ENCODE measurements around the gene IL17RE. TPM values are rescaled to one million over a fixed set of nuclear protein-coding genes. Genes with fewer than 3 reads are reported as not detected.

Gene IL17RE
- total RNA-seq, 8 experiments from 2014 or later: 0.23 to 1.8 (median 0.45) TPM

DNA sequence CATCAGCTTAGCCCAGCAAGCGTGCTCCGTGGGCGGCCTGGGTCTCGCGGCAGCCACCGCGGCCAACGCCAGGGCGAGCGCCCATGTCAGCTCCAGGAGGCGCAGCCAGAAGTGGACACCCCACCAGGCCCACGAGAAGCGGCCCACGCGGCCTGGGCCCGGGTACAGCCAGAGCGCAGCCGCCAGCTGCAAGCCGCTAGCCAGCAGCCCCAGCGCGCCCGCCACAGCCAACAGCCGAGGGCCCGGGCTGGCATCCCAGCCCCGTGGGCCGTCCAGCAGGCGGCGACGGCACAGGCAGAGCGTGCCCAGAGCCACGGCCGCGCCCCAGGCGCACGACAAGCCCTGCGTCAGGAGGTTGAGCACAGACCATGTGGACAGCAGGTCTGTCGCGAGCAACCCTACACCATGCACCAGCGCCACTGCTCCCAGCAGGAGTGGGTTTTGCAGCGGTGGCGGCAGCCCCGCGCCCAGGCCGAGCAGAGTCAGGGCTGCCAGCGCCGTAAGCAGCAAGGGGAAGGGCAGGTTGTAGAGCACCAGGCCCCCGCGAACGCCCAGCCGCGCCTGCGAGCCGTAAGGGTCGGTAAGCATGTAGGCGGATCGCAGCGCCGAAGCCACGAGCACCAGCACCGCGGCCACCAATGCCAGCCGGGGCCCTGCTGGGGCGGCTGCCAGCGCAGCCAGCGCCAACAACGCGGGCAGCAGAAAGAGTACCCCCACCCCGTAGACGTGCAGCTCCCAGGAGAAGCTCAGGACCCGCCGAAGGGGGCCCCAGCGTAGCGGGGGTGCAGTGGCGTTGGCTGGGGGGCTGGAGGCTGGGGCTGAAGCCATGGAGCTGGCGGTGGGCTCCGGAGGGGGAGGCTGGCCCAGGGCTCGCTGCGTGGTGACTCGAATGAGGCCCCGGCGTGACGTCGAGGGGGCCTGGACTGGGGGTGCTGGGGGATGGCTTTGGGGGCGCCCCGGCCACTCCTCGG is 44.7 kb downstream of the IL17RE start:
- Histone ChIP-seq H3K4me3 (peak overlapping the region in 4 of 5 donors; percentile 41 to 55 (median 52)), H3K4me1 (replicated peaks in 1 of 2) (peaks cover 3 to 6% of the 10 kb centered on the region in 2 donors), H3K27ac (no peak overlapping the region)
- 1 to 95% methylated on average over 16 to 18 of the region's 86 CpGs; no CpG with 5 or more reads in 8 of the 10 experiments for WGBS, 10 experiments
- in situ Hi-C loops (cut with MboI; ENCODE audit: low pct_unique_long_range_greater_than_20kb in 2 of 9, low sequenced_read_pairs in 9 of 9, unreplicated experiment in 9 of 9): no loop called here
- peak; percentile 5 to 80 (median 54) for ATAC-seq (replicated peaks in 6 of 8)

DNA sequence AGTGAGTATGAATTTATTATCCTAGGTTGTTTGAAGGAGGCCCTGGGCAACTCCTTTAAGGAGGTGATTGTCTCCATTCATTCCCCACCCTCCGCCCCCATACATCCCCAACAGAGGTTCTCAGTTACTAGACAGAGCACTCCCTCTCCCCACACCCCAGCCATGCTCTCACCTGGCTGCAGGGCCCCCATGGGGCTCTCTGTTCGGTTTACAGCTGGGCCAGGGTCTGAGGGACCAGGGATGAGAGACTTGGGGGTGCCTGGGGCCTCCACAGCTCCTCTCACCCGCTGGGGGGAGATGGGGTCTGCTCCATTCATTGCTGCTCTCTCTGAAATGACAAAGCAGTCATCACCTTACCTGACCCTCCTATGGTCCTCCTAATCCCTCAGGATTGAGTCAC is 45.9 kb downstream of the IL17RE start:
- H3K4me3 ChIP-seq: no peak overlapping the region
- 60 to 100% methylated on average over 1 of the region's 3 CpGs; no CpG with 5 or more reads in 8 of the 10 experiments for WGBS, 10 experiments
- peaks cover 3 to 6% of the 10 kb centered on the region in 2 donors for H3K4me1 ChIP-seq (replicated peaks in 1 of 2)
- no peak for ATAC-seq (replicated peaks in 6 of 8)
- no peak overlapping the region for H3K27ac ChIP-seq
- in situ Hi-C loops (cut with MboI; ENCODE audit: low pct_unique_long_range_greater_than_20kb in 2 of 9, low sequenced_read_pairs in 9 of 9, unreplicated experiment in 9 of 9): no loop called here

DNA sequence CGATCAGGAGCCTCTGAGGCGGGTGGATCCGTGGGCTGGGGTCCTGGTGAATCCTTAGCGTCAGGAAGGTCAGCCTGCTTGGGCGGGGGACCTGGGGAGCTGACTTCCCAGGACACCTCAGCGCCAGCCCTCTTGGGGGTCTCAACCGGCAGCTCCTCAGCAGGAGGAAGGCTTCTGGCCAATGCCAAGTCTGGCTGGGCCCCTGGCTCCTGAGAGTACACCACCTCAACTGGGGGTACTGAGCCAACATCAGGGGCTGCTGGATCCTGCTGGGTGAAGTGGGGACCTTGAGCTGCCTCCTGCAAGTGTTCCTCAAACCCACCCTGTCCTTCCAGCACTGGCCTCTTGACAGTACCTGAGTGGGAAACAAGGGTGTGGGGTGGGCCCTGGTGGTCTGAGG is 46.5 kb downstream of the IL17RE start:
- H3K4me3 ChIP-seq: no peak overlapping the region
- no peak for ATAC-seq (replicated peaks in 6 of 8)
- H3K27ac ChIP-seq: no peak overlapping the region
- H3K4me1 ChIP-seq (replicated peaks in 1 of 2): peaks cover 3 to 6% of the 10 kb centered on the region in 2 donors
- in situ Hi-C loops (cut with MboI; ENCODE audit: low pct_unique_long_range_greater_than_20kb in 2 of 9, low sequenced_read_pairs in 9 of 9, unreplicated experiment in 9 of 9): no loop called here
- WGBS, 10 experiments: 80 to 95% (median 93%) methylated on average over 1 to 3 of the region's 7 CpGs; no CpG with 5 or more reads in 7 of the 10 experiments

DNA sequence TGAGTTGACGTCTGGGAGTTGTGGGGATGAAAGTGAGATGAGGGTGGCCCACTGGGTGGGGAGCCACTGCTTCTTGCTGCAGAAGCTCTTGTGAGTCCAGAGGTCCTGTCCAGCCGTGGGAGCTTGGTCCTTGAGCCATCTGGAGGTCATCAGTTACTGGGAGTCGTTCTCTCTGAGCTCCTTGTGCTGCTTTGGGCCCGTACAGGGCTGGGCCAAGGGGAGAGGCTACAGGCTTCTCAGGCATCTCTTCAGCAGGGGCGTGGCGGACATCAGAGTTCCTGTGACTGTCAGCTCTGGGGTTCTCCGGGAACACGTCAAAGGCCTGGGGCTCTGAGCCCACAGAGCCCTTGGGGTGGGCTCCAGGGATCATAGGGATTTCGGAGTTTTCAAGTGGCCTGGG is 47.0 kb downstream of the IL17RE start:
- no peak for ATAC-seq (replicated peaks in 6 of 8)
- H3K4me1 ChIP-seq (replicated peaks in 1 of 2): peaks cover 3 to 6% of the 10 kb centered on the region in 2 donors
- 60% methylated on average over 4 of the region's 9 CpGs; no CpG with 5 or more reads in 9 of the 10 experiments for WGBS, 10 experiments
- no peak overlapping the region for H3K27ac ChIP-seq
- H3K4me3 ChIP-seq: no peak overlapping the region
- in situ Hi-C loops (cut with MboI; ENCODE audit: low pct_unique_long_range_greater_than_20kb in 2 of 9, low sequenced_read_pairs in 9 of 9, unreplicated experiment in 9 of 9): no loop called here

DNA sequence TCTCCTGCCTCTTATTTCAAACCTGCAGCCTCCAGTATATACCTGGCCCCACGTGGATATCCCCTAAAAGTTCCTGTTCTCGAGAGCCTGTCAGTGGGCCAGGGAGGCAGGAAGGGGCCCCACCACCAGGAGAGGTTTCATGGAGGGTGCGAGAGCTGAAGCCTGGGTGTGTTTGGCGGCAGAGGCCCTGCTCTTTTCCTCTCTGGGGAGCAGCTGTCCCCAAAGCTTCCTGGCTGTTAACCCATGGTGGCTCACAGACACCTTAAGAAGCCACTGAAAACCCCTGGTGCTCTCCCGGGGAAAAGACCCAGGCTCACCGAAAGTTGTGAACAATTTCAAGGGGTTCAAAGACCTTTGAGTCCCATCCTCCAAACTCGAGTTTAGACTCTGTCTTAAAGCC is 48.5 kb downstream of the IL17RE start:
- 0 to 67% (median 30%) methylated on average over 1 to 4 of the region's 7 CpGs; no CpG with 5 or more reads in 5 of the 10 experiments for WGBS, 10 experiments
- ATAC-seq (replicated peaks in 6 of 8): no peak
- in situ Hi-C loops (cut with MboI; ENCODE audit: low pct_unique_long_range_greater_than_20kb in 2 of 9, low sequenced_read_pairs in 9 of 9, unreplicated experiment in 9 of 9): no loop called here
- Histone ChIP-seq H3K27ac (no peak overlapping the region), H3K4me3 (peak overlapping the region in 2 of 5 donors; percentile 98 to 100), H3K4me1 (replicated peaks in 1 of 2) (peaks cover 3 to 6% of the 10 kb centered on the region in 2 donors)

DNA sequence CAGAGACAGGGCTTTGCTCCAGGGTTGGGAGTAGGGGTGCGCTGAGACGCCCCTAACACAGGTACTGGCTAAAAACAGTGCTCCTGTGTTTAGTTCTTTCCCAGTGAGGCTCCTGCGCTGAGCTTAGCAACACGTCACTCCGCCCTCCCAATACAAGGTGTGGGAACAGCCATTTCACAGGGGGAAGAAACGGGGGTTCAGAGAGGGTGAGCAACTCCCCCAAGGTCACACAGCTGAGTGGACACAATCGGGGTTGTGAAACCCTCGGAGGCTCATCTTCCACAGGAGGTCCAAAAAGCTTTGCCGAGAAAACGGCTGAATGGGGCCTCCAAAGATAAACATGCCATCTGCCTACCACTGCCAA is 48.9 kb downstream of the IL17RE start:
- Histone ChIP-seq H3K4me1 (replicated peaks in 1 of 2) (peaks cover 3 to 6% of the 10 kb centered on the region in 2 donors), H3K4me3 (peak overlapping the region; percentile 80 to 100 (median 98)), H3K27ac (no peak overlapping the region)
- WGBS, 10 experiments: 27 to 54% (median 45%) methylated on average over 1 to 9 of the region's 10 CpGs; no CpG with 5 or more reads in 5 of the 10 experiments
- in situ Hi-C loops (cut with MboI; ENCODE audit: low pct_unique_long_range_greater_than_20kb in 2 of 9, low sequenced_read_pairs in 9 of 9, unreplicated experiment in 9 of 9): no loop called here
- ATAC-seq (replicated peaks in 6 of 8): no peak

DNA sequence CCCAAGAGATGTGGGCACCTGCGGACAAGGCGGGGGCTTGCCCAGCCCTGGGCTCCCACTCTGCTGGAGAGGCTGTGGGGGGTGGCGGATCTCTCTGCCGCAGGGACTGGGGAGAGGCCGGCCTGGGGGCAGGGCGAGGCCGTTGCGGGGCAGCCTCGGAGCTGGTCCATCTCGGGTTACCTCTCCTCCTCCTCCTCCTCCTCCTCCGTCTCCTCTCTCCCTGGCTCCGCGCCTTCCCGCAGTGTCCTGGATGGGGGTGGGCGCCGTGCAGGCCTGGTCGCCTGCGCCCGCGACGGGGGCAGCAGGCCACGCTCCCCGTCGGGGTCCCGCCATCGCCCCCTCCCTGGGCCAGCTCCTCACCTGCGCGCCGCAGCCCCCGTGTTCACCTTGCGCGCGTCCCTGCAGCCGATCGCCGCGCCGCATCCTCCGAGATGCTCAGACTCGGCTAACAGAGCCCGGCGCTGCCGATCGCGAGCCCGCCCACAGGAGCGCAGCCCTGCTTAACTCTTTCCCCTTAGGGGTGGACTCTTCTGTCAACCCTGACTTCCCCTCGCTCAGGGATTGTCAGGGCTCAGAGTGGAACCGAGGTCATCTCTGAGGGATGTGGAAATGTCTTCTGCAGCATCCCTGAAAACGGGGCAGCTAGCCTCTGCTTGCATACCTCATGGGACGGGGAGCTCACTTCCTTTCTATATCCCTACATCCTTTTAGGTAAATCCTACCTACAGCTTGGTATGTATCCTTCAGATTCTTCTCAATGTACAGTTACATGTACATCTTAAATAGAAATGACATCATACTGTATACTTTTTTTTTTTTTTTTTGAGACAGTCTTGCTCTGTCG is 49.5 kb downstream of the IL17RE start, which contains the start of gene PRRT3:
PRRT3 (minus strand) TSS at position 447 of the 844 bp plus-strand sequence. CDS start 2,293 bp downstream, outside the sequence.
- Histone ChIP-seq H3K27ac (no peak within 1 kb of the TSS), H3K4me3 (peak within 1 kb of the TSS; percentile 80 to 100 (median 98)), H3K4me1 (replicated peaks in 1 of 2) (peaks cover 3 to 6% of the 10 kb centered on the region in 2 donors)
- ATAC-seq (replicated peaks in 6 of 8): peak; percentile 70 to 92 (median 85)
- in situ Hi-C loops (cut with MboI; ENCODE audit: low pct_unique_long_range_greater_than_20kb in 2 of 9, low sequenced_read_pairs in 9 of 9, unreplicated experiment in 9 of 9): no loop called here
- 0 to 83% (median 4%) methylated on average over 1 to 20 of the region's 52 CpGs; no CpG with 5 or more reads in 5 of the 10 experiments for WGBS, 10 experiments

DNA sequence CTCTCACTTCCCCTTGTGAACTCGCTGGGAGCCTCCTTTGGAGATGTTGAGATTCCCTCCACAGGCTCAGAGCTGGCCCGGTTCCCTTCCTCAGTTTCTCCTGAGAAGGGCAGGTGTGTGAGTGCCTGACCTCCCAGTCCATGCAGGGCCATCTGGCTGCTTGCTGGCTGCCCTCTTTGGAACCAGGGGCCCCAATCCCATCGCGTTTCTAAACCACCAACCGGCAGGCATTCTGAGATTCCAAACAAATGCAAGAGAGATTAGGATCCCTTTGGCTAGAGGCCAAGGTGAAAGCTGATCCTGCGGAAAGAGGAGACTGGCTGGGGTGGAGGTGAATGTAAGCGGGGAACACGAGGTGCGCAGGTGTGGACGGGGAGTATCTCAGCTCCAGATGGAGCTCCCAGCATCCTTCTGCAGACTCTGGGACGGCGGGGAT is 52.4 kb downstream of the IL17RE start:
- Histone ChIP-seq H3K27ac (no peak overlapping the region), H3K4me3 (no peak overlapping the region), H3K4me1 (replicated peaks in 1 of 2) (peaks cover 3 to 6% of the 10 kb centered on the region in 2 donors)
- in situ Hi-C loops (cut with MboI; ENCODE audit: low pct_unique_long_range_greater_than_20kb in 2 of 9, low sequenced_read_pairs in 9 of 9, unreplicated experiment in 9 of 9): no loop called here
- 24 to 94% (median 52%) methylated on average over 1 to 6 of the region's 12 CpGs; no CpG with 5 or more reads in 5 of the 10 experiments for WGBS, 10 experiments
- ATAC-seq (replicated peaks in 6 of 8): no peak

DNA sequence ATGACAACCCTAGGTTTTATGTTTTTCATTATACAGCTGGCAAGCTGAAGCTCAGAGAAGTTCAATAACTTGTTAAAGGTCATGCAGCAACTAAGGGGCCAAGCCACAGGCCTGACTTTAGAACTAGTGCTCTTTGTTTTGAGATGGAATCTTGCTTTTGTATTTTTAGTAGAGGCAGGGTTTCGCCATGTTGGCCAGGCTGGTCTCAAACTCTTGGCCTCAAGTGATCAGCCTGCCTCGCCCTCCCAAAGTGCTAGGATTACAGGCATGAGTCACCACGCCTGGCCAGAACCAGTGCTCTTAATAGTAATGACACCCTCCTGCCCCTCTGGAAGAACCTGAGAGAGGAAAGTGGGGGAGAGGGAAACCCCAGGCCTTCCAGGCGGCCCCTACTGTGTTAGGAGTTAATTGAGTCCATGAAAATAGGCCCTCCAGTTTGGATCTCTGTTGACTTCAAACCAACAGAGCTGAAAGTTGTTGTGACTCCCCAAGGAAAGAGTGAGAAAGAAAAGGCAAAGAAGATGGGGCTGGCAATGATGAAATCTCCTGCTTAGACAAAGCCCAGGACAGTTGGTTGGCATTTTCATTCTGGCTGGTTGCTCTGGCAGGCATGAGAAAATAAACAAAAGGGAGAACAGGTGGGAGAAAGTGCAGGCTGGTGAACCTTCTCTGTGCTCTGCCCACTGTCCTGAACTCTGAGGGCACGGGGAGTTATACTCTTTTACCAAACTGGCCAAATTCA is 53.1 kb downstream of the IL17RE start:
- in situ Hi-C loops (cut with MboI; ENCODE audit: low pct_unique_long_range_greater_than_20kb in 2 of 9, low sequenced_read_pairs in 9 of 9, unreplicated experiment in 9 of 9): no loop called here
- H3K4me1 ChIP-seq (replicated peaks in 1 of 2): peaks cover 3 to 6% of the 10 kb centered on the region in 2 donors
- no peak overlapping the region for H3K27ac ChIP-seq
- no peak for ATAC-seq (replicated peaks in 6 of 8)
- no peak overlapping the region for H3K4me3 ChIP-seq
- WGBS, 10 experiments: 80 to 100% (median 90%) methylated on average over 1 to 5 of the region's 5 CpGs; no CpG with 5 or more reads in 3 of the 10 experiments

DNA sequence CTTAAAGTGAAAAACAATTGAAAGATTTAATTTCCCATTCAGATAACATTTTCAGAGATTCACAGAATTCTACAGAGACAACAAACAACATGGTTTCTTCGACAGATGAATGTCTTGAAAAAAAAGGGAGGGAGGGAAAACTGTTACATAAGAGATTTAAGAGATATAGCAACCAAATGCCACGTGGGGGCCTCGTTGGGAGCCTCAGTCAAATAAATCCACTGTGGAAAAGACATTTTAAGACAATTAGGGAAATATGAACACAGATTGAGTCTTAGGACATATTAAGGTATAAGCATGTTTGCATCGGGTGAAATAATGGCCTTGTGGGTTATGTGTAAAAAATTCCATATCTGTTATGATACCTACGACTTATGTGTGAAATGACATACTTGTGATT is 54.6 kb downstream of the IL17RE start:
- in situ Hi-C loops (cut with MboI; ENCODE audit: low pct_unique_long_range_greater_than_20kb in 2 of 9, low sequenced_read_pairs in 9 of 9, unreplicated experiment in 9 of 9): no loop called here
- no peak for ATAC-seq (replicated peaks in 6 of 8)
- Histone ChIP-seq H3K4me1 (replicated peaks in 1 of 2) (no peaks in the 10 kb centered on the region), H3K4me3 (no peak overlapping the region), H3K27ac (no peak overlapping the region)
- WGBS, 10 experiments: 30 to 74% (median 45%) methylated on average over 3 to 5 of the region's 5 CpGs; no CpG with 5 or more reads in 1 of the 10 experiments

DNA sequence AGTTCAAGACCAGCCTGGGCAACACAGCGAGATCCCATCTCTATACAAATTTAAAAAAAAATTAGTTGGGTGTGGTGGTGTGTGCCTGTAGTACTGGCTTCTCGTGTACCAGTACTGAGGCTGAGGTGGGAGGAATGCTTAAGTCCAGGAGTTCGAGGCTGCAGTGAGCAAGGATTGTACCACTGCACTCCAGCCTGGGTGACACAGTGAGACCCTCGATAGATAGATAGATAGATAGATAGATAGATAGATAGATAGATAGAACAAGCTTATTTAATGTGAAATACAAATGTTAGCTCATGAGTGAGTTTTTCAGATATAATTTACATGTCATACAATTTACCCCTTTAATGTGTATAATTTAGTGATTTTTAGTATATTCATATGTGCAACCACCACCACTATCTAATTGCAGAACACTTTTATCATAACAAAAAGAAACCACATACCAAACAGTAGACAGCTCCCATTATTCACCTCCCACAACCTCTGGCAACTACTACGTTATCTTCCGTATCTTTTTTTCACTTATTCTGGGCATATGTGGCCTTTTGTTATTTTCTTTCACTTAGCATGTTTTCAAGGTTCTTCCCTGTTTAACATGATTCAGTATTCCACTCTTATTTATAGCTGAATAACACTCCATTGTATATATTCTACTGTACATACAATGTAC is 62.7 kb downstream of the IL17RE start:
- Histone ChIP-seq H3K4me3 (no peak overlapping the region), H3K27ac (no peak overlapping the region), H3K4me1 (replicated peaks in 1 of 2) (no peaks in the 10 kb centered on the region)
- ATAC-seq (replicated peaks in 6 of 8): no peak
- in situ Hi-C loops (cut with MboI; ENCODE audit: low pct_unique_long_range_greater_than_20kb in 2 of 9, low sequenced_read_pairs in 9 of 9, unreplicated experiment in 9 of 9): no loop called here
- WGBS, 10 experiments: 75 to 100% (median 93%) methylated on average over 2 to 5 of the region's 6 CpGs

All from motor neuron (in vitro differentiated cells).